Stimulated activated CD8-positive, alpha-beta memory T cell treated with anti-CD3 and anti-CD28 coated beads, Interleukin-4, amount 100 ng/mL, for 4 hours (primary cell): Measurements from ENCODE around the gene SEC16A.

ENCODE experiments used
- DNase-seq, 2 donors: peaks; one replicate each; pipeline ENCODE4 v3.0.0-alpha.2; 2020; ENCODE audit warnings: low read depth in 2 of 2, low spot score in 1 of 2

The SEC16A gene

GRCh38 chr9:136486823-136487620 lies 4.2 kb upstream of the SEC16A start:
- DNase-seq: no peak

- no peak for DNase-seq
Measured at GRCh38 chr9:136486131-136486530, 3.3 kb upstream of the SEC16A start.

- peak; percentile 67 to 81 for DNase-seq
Measured at GRCh38 chr9:136485049-136486045, 2.5 kb upstream of the SEC16A start.

GRCh38 chr9:136484153-136485048 lies 1.6 kb upstream of the SEC16A start:
- DNase-seq: no peak

- DNase-seq: peak; percentile 85 to 86
Measured at GRCh38 chr9:136483589-136484152, 831 bp upstream of the SEC16A start.

- no peak for DNase-seq
Measured at GRCh38 chr9:136482046-136482792, 621 bp downstream of the SEC16A start.

- DNase-seq: no peak
Measured at GRCh38 chr9:136481558-136481957, 1.3 kb downstream of the SEC16A start.

- no peak for DNase-seq
Measured at GRCh38 chr9:136476369-136477150, 6.3 kb downstream of the SEC16A start.

- no peak for DNase-seq
Measured at GRCh38 chr9:136474974-136475865, 7.6 kb downstream of the SEC16A start.

- DNase-seq: no peak
Measured at GRCh38 chr9:136474021-136474640, 8.7 kb downstream of the SEC16A start.

GRCh38 chr9:136473354-136473721 lies 9.5 kb downstream of the SEC16A start:
- no peak for DNase-seq

GRCh38 chr9:136472640-136473353 lies 10.0 kb downstream of the SEC16A start:
- DNase-seq: no peak

- DNase-seq: no peak
Measured at GRCh38 chr9:136471802-136472487, 10.9 kb downstream of the SEC16A start.

GRCh38 chr9:136470792-136471469 lies 11.9 kb downstream of the SEC16A start:
- no peak for DNase-seq

- DNase-seq: no peak
Measured at GRCh38 chr9:136470356-136470755, 12.5 kb downstream of the SEC16A start.

GRCh38 chr9:136467766-136468165 lies 15.1 kb downstream of the SEC16A start:
- DNase-seq: no peak
